HG03575 (cell line): ENCODE measurements around the gene ZNF850.

Experiments
- ATAC-seq: cut with Tn5 transposase; IDR thresholded peaks from one replicate; pipeline ENCODE4 v1.9.1; 2021; ENCODE audit not compliant: unreplicated experiment, insufficient number of reproducible peaks, low FRiP score; ENCODE audit errors: extremely low read depth

The ZNF850 gene

GRCh38 chr19:36719687-36720556, 52.7 kb downstream of the ZNF850 start:
- no peak for ATAC-seq

- no peak for ATAC-seq
These were observed 63.2 kb downstream of the ZNF850 start for GRCh38 chr19:36709423-36709822.

- ATAC-seq = no peak
These were observed 65.5 kb downstream of the ZNF850 start for GRCh38 chr19:36707134-36707533.

- no peak for ATAC-seq
These were observed 84.5 kb downstream of the ZNF850 start for GRCh38 chr19:36688058-36688457.

GRCh38 chr19:36687214-36688056, 85.2 kb downstream of the ZNF850 start, which contains the start of gene ZNF567:
ZNF567 (plus strand) TSS chr19:36687612; CDS start chr19:36694868, 7,256 bp downstream.
- ATAC-seq = no peak

- no peak for ATAC-seq
These were observed 86.0 kb downstream of the ZNF850 start for GRCh38 chr19:36686365-36687213.

GRCh38 chr19:36685835-36686234, 86.8 kb downstream of the ZNF850 start:
- ATAC-seq = no peak

- no peak for ATAC-seq
These were observed 93.2 kb downstream of the ZNF850 start for GRCh38 chr19:36679455-36679854.

- ATAC-seq = no peak
These were observed 98.4 kb downstream of the ZNF850 start for GRCh38 chr19:36674201-36674600.

- ATAC-seq = no peak
These were observed 100.2 kb downstream of the ZNF850 start for GRCh38 chr19:36672368-36672767.

- ATAC-seq = no peak
These were observed 104.0 kb downstream of the ZNF850 start for GRCh38 chr19:36668646-36669045.

- ATAC-seq = no peak
These were observed 106.8 kb downstream of the ZNF850 start for GRCh38 chr19:36665832-36666231.
